Activated T-helper 9 cell treated with anti-CD3 and anti-CD28 coated beads, Interleukin-2, amount 50 U/mL, for 16 hours (primary cell): ENCODE results near the gene FBXO36.

Experiments
- DNase-seq: peaks from one replicate; pipeline ENCODE4 v3.0.0-alpha.2; 2020; ENCODE audit warnings: low read depth

The FBXO36 gene

GRCh38 chr2:230050136-230050535 lies 127.8 kb downstream of the FBXO36 start:
- DNase-seq = no peak

DNA sequence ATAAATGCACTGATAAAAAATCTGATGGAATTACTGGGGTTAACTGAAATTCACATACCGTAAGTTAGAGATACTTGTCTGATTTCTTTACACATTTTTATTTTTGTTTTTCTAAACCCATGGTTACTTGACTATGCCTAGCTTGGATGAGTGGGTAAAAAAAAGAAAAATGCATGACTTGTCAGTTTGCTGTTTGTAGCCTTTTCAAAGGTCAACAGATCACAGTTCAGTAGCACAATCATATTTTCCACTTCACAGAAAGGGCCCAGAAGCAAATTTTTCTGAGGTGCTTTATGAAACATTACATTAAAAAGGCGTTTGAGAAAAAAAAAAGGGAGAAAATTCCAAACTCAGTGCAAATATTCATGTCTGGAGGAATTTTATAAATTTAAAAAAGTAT lies 130.0 kb downstream of the FBXO36 start:
- DNase-seq = no peak

GRCh38 chr2:230053753-230054478 lies 131.6 kb downstream of the FBXO36 start:
- DNase-seq = no peak

GRCh38 chr2:230060672-230061293 lies 138.5 kb downstream of the FBXO36 start:
- no peak for DNase-seq
